IMR-90 (cell line): Measurements from ENCODE around the gene REPS2. TPM values are rescaled to one million over a fixed set of nuclear protein-coding genes. Genes with fewer than 3 reads are reported as not detected.

Experiments
- ATAC-seq: fragments of 200-7000 bp; cut with Tn5 transposase; 2 replicates; pipeline ENCODE4 v1.9.1; 2020; ENCODE audit warnings: low read depth, mild to moderate bottlenecking, moderate library complexity
- BruUV-seq: library from RNA; stranded (reverse); fragments of 400-500 nt; replicated peaks from 2 replicates; lab custom pipeline; 2021; lab: Mats Ljungman, UMichigan
- CTCF ChIA-PET: fragments of 300-600 bp; formaldehyde crosslinking; extraction: SDS; loops from one replicate; lab custom pipeline; 2021; ENCODE audit warnings: antibody characterized with exemption; lab: Yijun Ruan, JAX
- POLR2A ChIA-PET: fragments of 300-600 bp; sonication (Branson Sonifier 250); formaldehyde crosslinking; loops from one replicate; lab custom pipeline; 2022; ENCODE audit warnings: antibody characterized with exemption; ENCODE audit not compliant: unreplicated experiment; lab: Charles Lee
- DNase-seq: peaks from one replicate; pipeline ENCODE4 v3.0.0; 2013
- H2AFZ ChIP-seq: replicated peaks from 2 replicates; pipeline ENCODE3; 2013; ENCODE audit warnings: low read length, mild to moderate bottlenecking; ENCODE audit not compliant: poor library complexity
- H2AK5ac ChIP-seq: 2 replicates; pipeline ENCODE4 v1.6.1; 2013; ENCODE audit warnings: low read depth, low read length, inconsistent platforms
- H2AK9ac ChIP-seq: replicated peaks from 2 replicates; pipeline ENCODE3; 2013; ENCODE audit warnings: mild to moderate bottlenecking, low read depth, low read length, moderate library complexity; ENCODE audit not compliant: poor library complexity
- H2BK120ac ChIP-seq: 2 replicates; pipeline ENCODE4 v1.6.1; 2013; ENCODE audit warnings: low read depth, low read length, inconsistent platforms
- H2BK15ac ChIP-seq: 3 replicates; pipeline ENCODE4 v1.6.1; 2013; ENCODE audit warnings: low read depth, low read length, inconsistent platforms
- H2BK20ac ChIP-seq: 2 replicates; pipeline ENCODE4 v1.6.1; 2013; ENCODE audit warnings: low read depth, mild to moderate bottlenecking, inconsistent platforms, low read length, moderate library complexity
- H2BK5ac ChIP-seq: 2 replicates; pipeline ENCODE4 v1.6.1; 2013; ENCODE audit warnings: mild to moderate bottlenecking, low read depth, low read length, inconsistent platforms; ENCODE audit not compliant: poor library complexity, severe bottlenecking
- H3K14ac ChIP-seq: replicated peaks from 2 replicates; pipeline ENCODE4 v1.6.1; 2013; ENCODE audit warnings: low read depth, low read length, inconsistent platforms
- H3K18ac ChIP-seq: 2 replicates; pipeline ENCODE4 v1.6.1; 2013; ENCODE audit warnings: low read depth, low read length, control low read depth
- H3K23ac ChIP-seq: 2 replicates; pipeline ENCODE4 v1.6.1; 2013; ENCODE audit warnings: low read depth, low read length, inconsistent platforms
- H3K27ac ChIP-seq: 2 replicates; pipeline ENCODE4 v1.5.1; 2013; ENCODE audit warnings: mild to moderate bottlenecking, control low read depth, low read length; ENCODE audit not compliant: insufficient read depth
- H3K27me3 ChIP-seq: 2 replicates; pipeline ENCODE4 v1.6.1; 2013; ENCODE audit warnings: low read length; ENCODE audit not compliant: control insufficient read depth, insufficient read depth
- H3K36me3 ChIP-seq: 2 replicates; pipeline ENCODE4 v1.6.1; 2013; ENCODE audit warnings: low read length, mixed read lengths; ENCODE audit not compliant: control insufficient read depth, insufficient read depth
- H3K4ac ChIP-seq: 2 replicates; pipeline ENCODE4 v1.6.1; 2013; ENCODE audit warnings: low read depth, low read length, inconsistent platforms
- H3K4me1 ChIP-seq: 2 replicates; pipeline ENCODE4 v1.6.1; 2013; ENCODE audit warnings: low read length, mixed read lengths; ENCODE audit not compliant: control insufficient read depth, insufficient read depth
- H3K4me2 ChIP-seq: 2 replicates; pipeline ENCODE4 v1.6.1; 2013; ENCODE audit warnings: low read depth, mild to moderate bottlenecking, control low read depth, low read length, moderate library complexity
- H3K4me3 ChIP-seq: 2 replicates; pipeline ENCODE4 v1.5.1; 2013; ENCODE audit warnings: low read depth, mild to moderate bottlenecking, control low read depth, low read length, moderate library complexity; ENCODE audit not compliant: insufficient read depth
- H3K56ac ChIP-seq: 2 replicates; pipeline ENCODE4 v1.6.1; 2013; ENCODE audit warnings: low read length, inconsistent platforms; ENCODE audit not compliant: insufficient read depth; ENCODE audit errors: extremely low read depth
- H3K79me1 ChIP-seq, 2 experiments: 2 replicates each; pipeline ENCODE4 v1.6.1; 2013; ENCODE audit warnings: low read length in 2 of 2, inconsistent platforms in 1 of 2, low read depth in 1 of 2
- H3K9ac ChIP-seq: 2 replicates; pipeline ENCODE4 v1.6.1; 2013; ENCODE audit warnings: low read depth, low read length, control low read depth
- H3K9me1 ChIP-seq: 2 replicates; pipeline ENCODE4 v1.6.1; 2013; ENCODE audit warnings: low read length, inconsistent platforms; ENCODE audit not compliant: insufficient read depth
- H3K9me3 ChIP-seq: 2 replicates; pipeline ENCODE4 v1.6.1; 2013; ENCODE audit warnings: low read length; ENCODE audit not compliant: control insufficient read depth, insufficient read depth
- H4K20me1 ChIP-seq: 2 replicates; pipeline ENCODE4 v1.6.1; 2013; ENCODE audit warnings: low read length, inconsistent platforms; ENCODE audit not compliant: insufficient read depth
- H4K5ac ChIP-seq: 2 replicates; pipeline ENCODE4 v1.6.1; 2013; ENCODE audit warnings: mild to moderate bottlenecking, low read depth, low read length, control low read depth
- H4K8ac ChIP-seq, 2 experiments: 2 replicates each; pipeline ENCODE4 v1.6.1; 2013; ENCODE audit warnings: low read depth in 2 of 2, low read length in 2 of 2, control low read depth in 1 of 2, inconsistent platforms in 1 of 2
- H4K91ac ChIP-seq: 2 replicates; pipeline ENCODE4 v1.6.1; 2013; ENCODE audit warnings: low read depth, low read length, inconsistent platforms; ENCODE audit not compliant: insufficient read depth
- FOS ChIP-seq: fragments of 150-350 bp; IDR thresholded peaks from 2 replicates; pipeline ENCODE4 v1.6.1; 2016; ENCODE audit warnings: low read depth, low read length
- NFE2L2 ChIP-seq: fragments of 150-350 bp; IDR thresholded peaks from 2 replicates; pipeline ENCODE4 v1.6.1; 2016; ENCODE audit warnings: low read depth, mild to moderate bottlenecking, low read length
- dilution Hi-C: fragments of 300-500 bp; cut with HindIII; formaldehyde crosslinking; loops from one replicate; pipeline ENCODE4 v1.14.3; 2018; ENCODE audit warnings: low sequenced_read_pairs; ENCODE audit not compliant: unreplicated experiment
- in situ Hi-C: fragments of 300-500 bp; cut with MboI; formaldehyde crosslinking; loops from 3 replicates; pipeline ENCODE4 v1.14.3; 2019; ENCODE audit warnings: low sequenced_read_pairs, inconsistent platforms, mixed read lengths
- intact Hi-C: fragments of 100-400 bp; cut with micrococcal nuclease; formaldehyde crosslinking; loops from 2 replicates; pipeline ENCODE4 v1.10.0; 2022
- polyA plus RNA-seq, 3 experiments: library from polyadenylated mRNA; depleted of rRNA; stranded (reverse); fragments of >200 nt; gene quantifications; 2 replicates each; pipeline ENCODE4 v1.2.3, GENCODE V29; 2012; ENCODE audit warnings: low replicate concordance in 1 of 3
- total RNA-seq: library from RNA; depleted of rRNA; stranded (reverse); fragments of >200 nt; gene quantifications from 2 replicates; pipeline ENCODE4 v1.2.3, GENCODE V29; 2012
- TF ChIP-seq, protein P1 (sequence below): fragments of 150-350 bp; IDR thresholded peaks from 2 replicates; pipeline ENCODE4 v1.6.1; 2016; ENCODE audit warnings: low read depth, mild to moderate bottlenecking, low read length, moderate library complexity, borderline replicate concordance

REPS2 gene
- total and polyA plus RNA-seq, 2 of the 4 experiments (the other 2 are of a cell fraction): 0.02 to 0.18 TPM

DNA sequence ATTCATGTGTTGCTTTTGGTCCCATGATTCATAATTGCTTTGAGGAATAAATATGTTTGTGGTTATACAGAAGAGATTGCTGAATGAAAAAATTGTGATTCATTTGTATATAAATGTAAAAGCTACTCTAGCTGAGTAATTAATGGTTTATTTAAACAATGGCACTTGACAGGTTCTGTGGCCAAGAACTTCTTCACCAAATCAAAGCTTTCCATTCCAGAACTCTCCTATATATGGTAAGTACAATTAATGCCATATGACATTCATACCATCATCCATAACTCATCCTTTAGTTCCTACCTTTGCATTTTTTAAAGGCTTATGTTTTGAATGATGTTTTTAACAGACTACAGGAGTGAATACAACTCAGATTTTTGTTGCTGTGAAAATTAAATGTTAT, 105.8 kb downstream of the REPS2 start:
- no peak overlapping the region for H3K9ac ChIP-seq

More for the DNA sequence above, 105.8 kb downstream of the REPS2 start:
- ChIA-PET CTCF (no interaction called here), POLR2A (no interaction called here)
- Histone ChIP-seq H3K4me2 (no peak overlapping the region), H3K56ac (no peak overlapping the region), H3K18ac (no peak overlapping the region), H4K8ac (no peak overlapping the region), H3K36me3 (no peaks in the 10 kb centered on the region), H3K27me3 (peaks cover 9% of the 10 kb centered on the region), H4K20me1 (no peaks in the 10 kb centered on the region), H3K14ac (no peak overlapping the region), H2BK120ac (no peak overlapping the region), H3K23ac (no peak overlapping the region), H3K4me3 (no peak overlapping the region), H3K9me3 (no peaks in the 10 kb centered on the region), H4K5ac (no peak overlapping the region), H4K91ac (no peak overlapping the region), H2BK5ac (no peak overlapping the region), H3K4me1 (no peaks in the 10 kb centered on the region), H3K27ac (no peak overlapping the region), H3K4ac (no peak overlapping the region), H2AFZ (no peak overlapping the region), H2BK15ac (no peak overlapping the region), H2AK9ac (no peak overlapping the region), H2AK5ac (no peak overlapping the region), H3K9me1 (no peaks in the 10 kb centered on the region), H2BK20ac (no peak overlapping the region), H3K79me1 (no peaks in the 10 kb centered on the region)
- no peak for ATAC-seq
- no peak for DNase-seq
- dilution Hi-C loops (no loop called here), in situ Hi-C loops (loop anchor here (10.0 kb wide), 1 partner anchor 227 kb away; no protein-coding TSS in a partner anchor), intact Hi-C loops (loop anchor here (5.0 kb wide), 1 partner anchor 475 kb away; no protein-coding TSS in a partner anchor)
- TF ChIP-seq FOS: no peak
- TF ChIP-seq NFE2L2: no peak
- TF ChIP-seq, protein P1, sequence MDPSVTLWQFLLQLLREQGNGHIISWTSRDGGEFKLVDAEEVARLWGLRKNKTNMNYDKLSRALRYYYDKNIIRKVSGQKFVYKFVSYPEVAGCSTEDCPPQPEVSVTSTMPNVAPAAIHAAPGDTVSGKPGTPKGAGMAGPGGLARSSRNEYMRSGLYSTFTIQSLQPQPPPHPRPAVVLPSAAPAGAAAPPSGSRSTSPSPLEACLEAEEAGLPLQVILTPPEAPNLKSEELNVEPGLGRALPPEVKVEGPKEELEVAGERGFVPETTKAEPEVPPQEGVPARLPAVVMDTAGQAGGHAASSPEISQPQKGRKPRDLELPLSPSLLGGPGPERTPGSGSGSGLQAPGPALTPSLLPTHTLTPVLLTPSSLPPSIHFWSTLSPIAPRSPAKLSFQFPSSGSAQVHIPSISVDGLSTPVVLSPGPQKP: no peak
- no TSS peak for BruUV-seq
